ENCODE data around the gene MTERF1. TPM values are rescaled to one million over a fixed set of nuclear protein-coding genes. Genes with fewer than 3 reads are reported as not detected.
"Not testable (repeated sequence)": the region's sequence is repeated elsewhere in the genome, so short reads cannot be mapped to it uniquely, and the experiment has no call there.

MTERF1 gene
- total RNA-seq, 1 donor from 2014 or later = 11.9 TPM

- no peaks in the 10 kb centered on the region for H3K9me3 Mint-ChIP-seq
- H3K4me1 Mint-ChIP-seq = peaks cover 5% of the 10 kb centered on the region
- H3K4me3 Mint-ChIP-seq = no peak overlapping the region
- H3K36me3 Mint-ChIP-seq (ENCODE audit: low read depth) = no peaks in the 10 kb centered on the region
- DNase-seq (ENCODE audit: low read depth, low spot score) = no peak
- peak overlapping the region; percentile 3 for H3K27ac Mint-ChIP-seq (ENCODE audit: unreplicated experiment)
- no peaks in the 10 kb centered on the region for H3K27me3 Mint-ChIP-seq (ENCODE audit: low read depth)
- TF ChIP-seq, protein P1, sequence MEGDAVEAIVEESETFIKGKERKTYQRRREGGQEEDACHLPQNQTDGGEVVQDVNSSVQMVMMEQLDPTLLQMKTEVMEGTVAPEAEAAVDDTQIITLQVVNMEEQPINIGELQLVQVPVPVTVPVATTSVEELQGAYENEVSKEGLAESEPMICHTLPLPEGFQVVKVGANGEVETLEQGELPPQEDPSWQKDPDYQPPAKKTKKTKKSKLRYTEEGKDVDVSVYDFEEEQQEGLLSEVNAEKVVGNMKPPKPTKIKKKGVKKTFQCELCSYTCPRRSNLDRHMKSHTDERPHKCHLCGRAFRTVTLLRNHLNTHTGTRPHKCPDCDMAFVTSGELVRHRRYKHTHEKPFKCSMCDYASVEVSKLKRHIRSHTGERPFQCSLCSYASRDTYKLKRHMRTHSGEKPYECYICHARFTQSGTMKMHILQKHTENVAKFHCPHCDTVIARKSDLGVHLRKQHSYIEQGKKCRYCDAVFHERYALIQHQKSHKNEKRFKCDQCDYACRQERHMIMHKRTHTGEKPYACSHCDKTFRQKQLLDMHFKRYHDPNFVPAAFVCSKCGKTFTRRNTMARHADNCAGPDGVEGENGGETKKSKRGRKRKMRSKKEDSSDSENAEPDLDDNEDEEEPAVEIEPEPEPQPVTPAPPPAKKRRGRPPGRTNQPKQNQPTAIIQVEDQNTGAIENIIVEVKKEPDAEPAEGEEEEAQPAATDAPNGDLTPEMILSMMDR (conservative IDR thresholded peaks at IDR 0.05) = no peak
These were observed 29.7 kb upstream of the MTERF1 start for GRCh38 chr7:91910171-91910570.

- DNase-seq (ENCODE audit: low read depth, low spot score) = no peak
- H3K4me1 Mint-ChIP-seq = no peaks in the 10 kb centered on the region
- no peaks in the 10 kb centered on the region for H3K36me3 Mint-ChIP-seq (ENCODE audit: low read depth)
- TF ChIP-seq, protein P1 (conservative IDR thresholded peaks at IDR 0.05) = no peak
- no peak overlapping the region for H3K4me3 Mint-ChIP-seq
- no peak overlapping the region for H3K27ac Mint-ChIP-seq (ENCODE audit: unreplicated experiment)
- H3K9me3 Mint-ChIP-seq = no peaks in the 10 kb centered on the region
- no peaks in the 10 kb centered on the region for H3K27me3 Mint-ChIP-seq (ENCODE audit: low read depth)
These were observed 19.1 kb upstream of the MTERF1 start for GRCh38 chr7:91899563-91899962.

- H3K27ac Mint-ChIP-seq (ENCODE audit: unreplicated experiment) = no peak overlapping the region
- DNase-seq (ENCODE audit: low read depth, low spot score) = no peak
- H3K4me3 Mint-ChIP-seq = no peak overlapping the region
- H3K27me3 Mint-ChIP-seq (ENCODE audit: low read depth) = no peaks in the 10 kb centered on the region
- no peaks in the 10 kb centered on the region for H3K9me3 Mint-ChIP-seq
- no peaks in the 10 kb centered on the region for H3K4me1 Mint-ChIP-seq
- TF ChIP-seq, protein P1 (conservative IDR thresholded peaks at IDR 0.05) = no peak
- no peaks in the 10 kb centered on the region for H3K36me3 Mint-ChIP-seq (ENCODE audit: low read depth)
These were observed 17.9 kb upstream of the MTERF1 start for GRCh38 chr7:91898240-91898992.

DNA sequence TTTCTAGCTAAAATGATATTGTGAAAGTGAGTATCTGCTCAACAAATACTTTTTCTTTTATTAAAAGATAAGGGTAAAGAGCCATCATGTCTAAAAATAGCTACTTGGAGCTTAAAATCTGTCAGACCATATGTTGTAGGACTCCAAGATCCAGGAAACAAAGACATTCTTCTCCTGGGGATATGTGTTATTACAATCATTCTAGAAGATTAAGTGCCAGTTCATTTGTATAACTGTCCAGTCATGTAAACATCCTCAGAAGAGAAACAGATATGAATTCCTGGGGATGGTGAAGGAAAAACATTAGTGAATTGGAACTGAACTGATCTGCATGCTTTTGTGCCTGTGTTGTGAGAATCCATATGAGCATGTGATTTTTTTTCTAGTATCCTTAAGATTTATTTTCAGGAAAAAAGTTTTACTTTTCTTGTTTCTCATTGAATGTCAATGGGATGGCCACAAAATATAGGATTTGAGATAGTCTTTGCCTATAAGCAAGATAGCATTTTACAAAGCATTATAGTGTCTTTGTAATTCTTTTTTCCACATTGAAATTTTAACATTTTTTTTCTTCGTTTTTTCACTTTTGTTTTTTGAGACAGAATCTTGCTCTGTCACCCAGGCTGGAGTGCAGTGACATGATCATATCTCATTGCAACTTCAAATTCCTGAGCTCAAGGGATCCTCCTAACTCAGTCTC, 14.4 kb upstream of the MTERF1 start:
- peaks cover 4% of the 10 kb centered on the region for H3K36me3 Mint-ChIP-seq (ENCODE audit: low read depth)
- H3K27ac Mint-ChIP-seq (ENCODE audit: unreplicated experiment) = no peak overlapping the region
- peaks cover 3% of the 10 kb centered on the region for H3K9me3 Mint-ChIP-seq
- H3K4me3 Mint-ChIP-seq = no peak overlapping the region
- no peak for DNase-seq (ENCODE audit: low read depth, low spot score)
- peaks cover 10% of the 10 kb centered on the region for H3K4me1 Mint-ChIP-seq
- TF ChIP-seq, protein P1 (conservative IDR thresholded peaks at IDR 0.05) = no peak
- no peaks in the 10 kb centered on the region for H3K27me3 Mint-ChIP-seq (ENCODE audit: low read depth)

- peaks cover 10% of the 10 kb centered on the region for H3K4me1 Mint-ChIP-seq
- H3K27ac Mint-ChIP-seq (ENCODE audit: unreplicated experiment); H3K36me3 Mint-ChIP-seq (ENCODE audit: low read depth); DNase-seq (ENCODE audit: low read depth, low spot score); H3K27me3 Mint-ChIP-seq (ENCODE audit: low read depth); H3K4me3 Mint-ChIP-seq; H3K9me3 Mint-ChIP-seq: not testable (repeated sequence)
These were observed 13.2 kb upstream of the MTERF1 start for GRCh38 chr7:91893699-91894098.

DNA sequence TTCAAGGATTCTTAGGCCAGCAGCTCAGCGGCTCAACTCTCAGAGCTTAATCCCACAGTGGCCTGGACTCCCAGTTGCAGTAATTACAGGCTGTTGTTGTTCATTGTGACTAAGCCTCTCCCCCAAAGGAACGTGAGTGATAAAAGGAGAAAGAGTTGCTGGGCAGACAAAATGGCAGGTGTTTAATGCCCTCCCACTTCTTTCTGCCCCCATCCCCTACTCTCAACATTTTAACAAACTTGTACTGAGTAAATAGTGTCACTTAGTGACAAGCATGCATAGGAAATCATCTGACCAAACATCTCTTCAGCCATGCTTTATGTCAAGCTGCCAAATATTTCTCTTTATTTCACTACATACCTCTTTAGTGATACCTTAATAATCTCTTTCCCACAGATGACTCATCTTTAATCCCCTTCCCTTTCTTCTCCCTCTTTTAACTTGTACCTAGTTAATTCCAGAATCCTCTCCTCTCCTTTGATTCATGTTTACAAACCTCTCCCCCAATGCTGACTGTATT, 12.4 kb upstream of the MTERF1 start:
- DNase-seq (ENCODE audit: low read depth, low spot score) = no peak
- H3K4me3 Mint-ChIP-seq = no peak overlapping the region
- H3K27me3 Mint-ChIP-seq (ENCODE audit: low read depth) = no peaks in the 10 kb centered on the region
- H3K9me3 Mint-ChIP-seq = peaks cover 4% of the 10 kb centered on the region
- TF ChIP-seq, protein P1 (conservative IDR thresholded peaks at IDR 0.05) = no peak
- peaks cover 4% of the 10 kb centered on the region for H3K36me3 Mint-ChIP-seq (ENCODE audit: low read depth)
- H3K27ac Mint-ChIP-seq (ENCODE audit: unreplicated experiment) = no peak overlapping the region
- H3K4me1 Mint-ChIP-seq = peaks cover 10% of the 10 kb centered on the region

All from neural crest cell (in vitro differentiated cells).